OCI-LY1 (cell line): ENCODE results near the gene RPS16.
A peak's percentile ranks its signal among the peaks of the same experiment; 100 is the strongest.

ENCODE experiments used
- H2AFZ ChIP-seq: fragments of 200-600 bp; sonication (generic), shearing (Covaris generic); 2 replicates; pipeline ENCODE4 v1.6.0; 2014; ENCODE audit warnings: antibody characterized with exemption, mild to moderate bottlenecking, low read length
- H3F3A ChIP-seq: fragments of 200-600 bp; sonication (generic), shearing (Covaris generic); 2 replicates; pipeline ENCODE4 v1.6.0; 2014; ENCODE audit warnings: mild to moderate bottlenecking, antibody characterized with exemption, low read length, moderate library complexity; ENCODE audit not compliant: insufficient read depth
- H3K27ac ChIP-seq: fragments of 200-600 bp; sonication (generic); 2 replicates; pipeline ENCODE4 v1.5.1; 2014; ENCODE audit warnings: low read length, mixed run types, mild to moderate bottlenecking, low read depth; ENCODE audit not compliant: poor library complexity, severe bottlenecking
- H3K27me3 ChIP-seq: fragments of 200-600 bp; sonication (generic); 2 replicates; pipeline ENCODE4 v1.6.0; 2014; ENCODE audit warnings: antibody characterized with exemption, mild to moderate bottlenecking, low read length, moderate library complexity; ENCODE audit not compliant: insufficient read depth
- H3K36me3 ChIP-seq: fragments of 200-600 bp; sonication (generic); 2 replicates; pipeline ENCODE4 v1.6.1; 2014; ENCODE audit warnings: mild to moderate bottlenecking, antibody characterized with exemption, low read length, moderate library complexity, mixed read lengths; ENCODE audit not compliant: insufficient read depth
- H3K4me1 ChIP-seq: fragments of 200-600 bp; sonication (generic); 2 replicates; pipeline ENCODE4 v1.5.1; 2014; ENCODE audit warnings: mild to moderate bottlenecking, low read length, moderate library complexity; ENCODE audit not compliant: insufficient read depth, severe bottlenecking
- H3K4me2 ChIP-seq: fragments of 200-600 bp; sonication (generic), shearing (Covaris generic); 2 replicates; pipeline ENCODE4 v1.6.1; 2014; ENCODE audit warnings: low read length
- H3K4me3 ChIP-seq: fragments of 200-600 bp; sonication (generic); 2 replicates; pipeline ENCODE4 v1.5.1; 2014; ENCODE audit warnings: low read length, low read depth, mild to moderate bottlenecking, mixed read lengths; ENCODE audit not compliant: poor library complexity, severe bottlenecking
- H3K79me2 ChIP-seq: fragments of 200-600 bp; shearing (Covaris generic); 2 replicates; pipeline ENCODE4 v1.6.1; 2016; ENCODE audit warnings: mixed run types, low read length, mixed read lengths; ENCODE audit not compliant: insufficient read depth
- H3K9ac ChIP-seq: fragments of 200-600 bp; sonication (generic), shearing (Covaris generic); 2 replicates; pipeline ENCODE4 v1.6.1; 2014; ENCODE audit warnings: mild to moderate bottlenecking, low read length, mixed read lengths
- H3K9me2 ChIP-seq: fragments of 200-600 bp; sonication (generic), shearing (Covaris generic); 2 replicates; pipeline ENCODE4 v1.6.1; 2014; ENCODE audit warnings: low read depth, mild to moderate bottlenecking, low read length, mixed read lengths
- H3K9me3 ChIP-seq: fragments of 200-600 bp; shearing (Covaris generic); 2 replicates; pipeline ENCODE4 v1.6.1; 2014; ENCODE audit warnings: low read length, mixed read lengths
- H4K20me1 ChIP-seq: fragments of 200-600 bp; sonication (generic), shearing (Covaris generic); 2 replicates; pipeline ENCODE4 v1.6.0; 2016; ENCODE audit warnings: mild to moderate bottlenecking, low read length; ENCODE audit not compliant: insufficient read depth
- EZH2 ChIP-seq: fragments of 200-600 bp; sonication (generic), shearing (Covaris generic); IDR thresholded peaks from 2 replicates; pipeline ENCODE4 v1.8.0; 2017; ENCODE audit warnings: borderline replicate concordance, mixed run types, mild to moderate bottlenecking, antibody characterized with exemption, low read length, moderate library complexity, mixed read lengths
- TF ChIP-seq, protein P1 (sequence below): fragments of 200-600 bp; sonication (generic), shearing (Covaris generic); IDR thresholded peaks from 2 replicates; pipeline ENCODE4 v1.5.1; 2017; ENCODE audit warnings: mild to moderate bottlenecking, antibody characterized with exemption, low read length, moderate library complexity, mixed read lengths

RPS16 gene

DNA sequence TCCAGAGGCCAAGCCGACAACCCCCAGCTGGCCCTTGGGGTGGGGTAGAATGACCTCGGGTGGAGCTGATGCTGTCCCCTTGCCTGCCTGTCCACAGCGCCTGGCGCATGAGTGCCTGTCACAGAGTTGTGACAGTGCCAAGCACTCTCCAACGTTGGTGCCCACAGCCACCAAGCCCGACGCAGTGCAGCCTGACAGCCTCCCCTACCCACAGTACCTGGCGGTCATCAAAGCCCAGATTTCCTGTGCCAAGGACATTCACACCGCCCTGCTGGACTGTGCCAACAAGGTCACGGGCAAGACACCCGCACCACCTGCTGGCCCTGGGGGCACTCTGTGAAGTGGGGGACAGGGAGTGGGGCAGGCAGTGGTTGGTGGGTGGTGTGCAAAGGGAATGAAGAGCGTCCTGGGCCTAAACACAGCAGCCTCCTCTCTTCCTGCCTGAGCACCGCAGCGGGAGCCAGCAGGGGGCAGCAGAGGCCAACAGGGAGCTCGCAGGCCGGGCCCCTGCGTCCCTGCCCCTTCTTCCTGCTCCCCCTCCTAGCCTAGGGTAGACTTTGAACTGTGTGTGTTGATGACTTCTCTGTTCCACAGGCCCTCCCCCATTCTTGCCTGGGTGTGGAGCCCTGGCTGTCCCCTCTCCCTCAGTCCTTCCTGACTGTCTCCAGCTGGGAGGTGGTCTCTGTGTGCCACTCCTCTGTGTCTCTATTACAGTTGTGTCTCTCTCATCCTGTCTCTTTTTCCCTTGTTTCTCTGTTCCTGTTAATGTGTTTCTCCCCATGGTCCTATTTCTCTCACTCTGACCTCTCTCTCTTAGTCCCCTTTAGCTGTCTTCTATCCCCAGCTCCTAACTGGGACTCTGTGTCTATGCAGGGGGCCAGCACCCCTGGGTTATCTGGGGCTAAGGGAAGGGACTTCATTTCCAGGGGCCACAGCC is 38.1 kb downstream of the RPS16 start:
- peak overlapping the region; percentile 35; the same call in 1 of the 2 replicates for H3K4me2 ChIP-seq
- no peaks in the 10 kb centered on the region for H3K9me2 ChIP-seq
- no peak for TF ChIP-seq EZH2
- TF ChIP-seq, protein P1, sequence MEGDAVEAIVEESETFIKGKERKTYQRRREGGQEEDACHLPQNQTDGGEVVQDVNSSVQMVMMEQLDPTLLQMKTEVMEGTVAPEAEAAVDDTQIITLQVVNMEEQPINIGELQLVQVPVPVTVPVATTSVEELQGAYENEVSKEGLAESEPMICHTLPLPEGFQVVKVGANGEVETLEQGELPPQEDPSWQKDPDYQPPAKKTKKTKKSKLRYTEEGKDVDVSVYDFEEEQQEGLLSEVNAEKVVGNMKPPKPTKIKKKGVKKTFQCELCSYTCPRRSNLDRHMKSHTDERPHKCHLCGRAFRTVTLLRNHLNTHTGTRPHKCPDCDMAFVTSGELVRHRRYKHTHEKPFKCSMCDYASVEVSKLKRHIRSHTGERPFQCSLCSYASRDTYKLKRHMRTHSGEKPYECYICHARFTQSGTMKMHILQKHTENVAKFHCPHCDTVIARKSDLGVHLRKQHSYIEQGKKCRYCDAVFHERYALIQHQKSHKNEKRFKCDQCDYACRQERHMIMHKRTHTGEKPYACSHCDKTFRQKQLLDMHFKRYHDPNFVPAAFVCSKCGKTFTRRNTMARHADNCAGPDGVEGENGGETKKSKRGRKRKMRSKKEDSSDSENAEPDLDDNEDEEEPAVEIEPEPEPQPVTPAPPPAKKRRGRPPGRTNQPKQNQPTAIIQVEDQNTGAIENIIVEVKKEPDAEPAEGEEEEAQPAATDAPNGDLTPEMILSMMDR = peak; percentile 87
- no peak overlapping the region for H3K4me3 ChIP-seq
- no peaks in the 10 kb centered on the region for H3K9me3 ChIP-seq
- 0 out of 2 replicates have a peak, but pooled peaks cover 3% of the 10 kb centered on the region for H3F3A ChIP-seq
- H3K27ac ChIP-seq = peak overlapping the region; percentile 62
- H3K79me2 ChIP-seq = no peaks in the 10 kb centered on the region
- H4K20me1 ChIP-seq = no peaks in the 10 kb centered on the region
- peaks cover 30% of the 10 kb centered on the region; the same call in 1 of the 2 replicates for H3K36me3 ChIP-seq
- no peaks in the 10 kb centered on the region for H3K27me3 ChIP-seq
- H2AFZ ChIP-seq = no peak overlapping the region
- H3K9ac ChIP-seq = peak overlapping the region; percentile 9; the same call in 1 of the 2 replicates
- H3K4me1 ChIP-seq = peaks cover 38% of the 10 kb centered on the region

DNA sequence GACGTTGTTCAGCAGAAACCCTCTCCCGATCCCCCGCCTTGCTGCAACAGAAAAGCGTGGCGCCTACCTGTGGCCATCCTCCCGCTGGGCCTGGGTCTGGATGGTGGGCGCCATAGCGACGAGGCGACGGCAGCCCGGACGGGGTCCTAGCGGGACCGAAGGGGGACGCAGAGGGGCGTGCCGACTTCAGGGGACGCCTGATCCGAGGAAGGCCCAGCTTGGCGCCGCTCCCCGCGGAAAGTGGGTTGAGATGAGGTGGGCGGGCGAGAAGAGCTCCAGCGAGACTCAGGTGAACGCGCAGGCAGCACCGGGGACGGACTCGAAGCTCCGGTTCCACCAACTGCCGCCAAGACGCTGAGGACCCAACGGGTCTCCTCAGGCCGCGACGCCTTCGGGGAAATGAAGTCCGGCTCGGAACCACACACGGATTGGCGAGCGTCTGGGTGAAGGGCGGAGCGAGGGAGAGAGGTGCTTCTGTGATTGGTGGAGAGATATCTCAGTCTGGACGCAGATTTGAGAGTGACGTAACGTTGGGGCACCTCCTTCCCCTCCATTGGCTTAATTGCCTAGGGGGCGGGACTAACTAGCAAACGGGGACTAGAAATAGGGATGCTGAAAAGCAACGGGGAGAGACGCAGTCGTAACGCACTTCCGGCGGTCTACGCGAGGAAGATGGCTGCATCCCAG is 44.9 kb downstream of the RPS16 start, which contains the start of the genes MED29 and PAF1:
Gene MED29 (plus strand): TSS at position 628 of the 687 bp plus-strand sequence. CDS start 45 bp downstream, at position 673.
Gene PAF1 (minus strand): TSS at position 356 of the 687 bp plus-strand sequence. CDS start 242 bp downstream, at position 114.
- Histone ChIP-seq H2AFZ (no peak within 1 kb of the TSS), H3K27me3 (no peaks in the 10 kb centered on the region), H3K9ac (peak within 1 kb of the TSS; percentile 88), H3K4me2 (peak within 1 kb of the TSS; percentile 73), H3K9me3 (no peaks in the 10 kb centered on the region), H3K79me2 (no peaks in the 10 kb centered on the region), H3K27ac (peak within 1 kb of the TSS; percentile 87), H3K4me1 (peaks cover 16% of the 10 kb centered on the region), H3K9me2 (no peaks in the 10 kb centered on the region), H3K4me3 (peak within 1 kb of the TSS; percentile 82), H3K36me3 (peaks cover 53% of the 10 kb centered on the region), H3F3A (no peaks in the 10 kb centered on the region), H4K20me1 (no peaks in the 10 kb centered on the region)
- TF ChIP-seq EZH2 = no peak
- TF ChIP-seq, protein P1 = peak; percentile 7; the same call in 1 of the 2 replicates

DNA sequence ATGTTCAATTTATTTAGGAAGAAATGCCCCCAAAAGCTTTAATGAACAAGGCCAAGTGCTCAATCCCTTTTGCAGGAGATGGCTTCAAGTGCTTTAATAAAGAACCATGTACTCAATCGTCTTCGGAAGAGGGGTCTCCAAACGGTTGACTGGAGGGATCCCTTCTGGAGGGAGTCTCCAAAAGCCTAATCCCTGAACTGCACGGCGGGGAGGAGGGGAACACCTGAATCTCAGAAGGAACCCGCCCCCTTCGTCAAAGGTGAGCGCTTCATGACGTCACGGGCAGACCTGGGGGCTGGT is 45.3 kb downstream of the RPS16 start:
- Histone ChIP-seq H3K79me2 (no peaks in the 10 kb centered on the region), H3K27ac (peak overlapping the region; percentile 87), H3K27me3 (no peaks in the 10 kb centered on the region), H2AFZ (no peak overlapping the region), H3K36me3 (peaks cover 55% of the 10 kb centered on the region), H4K20me1 (no peaks in the 10 kb centered on the region), H3F3A (no peaks in the 10 kb centered on the region), H3K9me3 (no peaks in the 10 kb centered on the region), H3K4me1 (peaks cover 16% of the 10 kb centered on the region), H3K4me2 (peak overlapping the region; percentile 73), H3K4me3 (peak overlapping the region; percentile 82), H3K9ac (peak overlapping the region; percentile 88), H3K9me2 (no peaks in the 10 kb centered on the region)
- TF ChIP-seq, protein P1 = no peak
- TF ChIP-seq EZH2 = no peak
